Thymus (tissue), 11 donors: Measurements from ENCODE around the gene HPCAL4. TPM values are rescaled to one million over a fixed set of nuclear protein-coding genes. Genes with fewer than 3 reads are reported as not detected.

Experiments
- DNase-seq, 9 donors: peaks; one replicate each; pipeline ENCODE4 v3.0.0-alpha.2; 2013; ENCODE audit warnings: low spot score in 9 of 9, low read depth in 6 of 9, missing footprints in 1 of 9
- H3K27ac ChIP-seq, 2 donors: one replicate each; pipeline ENCODE4 v1.5.1; 2013; ENCODE audit warnings: control low read depth in 1 of 2, low read depth in 1 of 2, low read length in 1 of 2, mild to moderate bottlenecking in 1 of 2, moderate library complexity in 1 of 2
- H3K27me3 ChIP-seq, 2 donors: one replicate each; pipeline ENCODE4 v1.5.1; 2013; ENCODE audit warnings: low read length in 1 of 2; ENCODE audit not compliant: control insufficient read depth in 2 of 2, insufficient read depth in 1 of 2
- H3K36me3 ChIP-seq, 2 donors: one replicate each; pipeline ENCODE4 v1.5.1; 2013; ENCODE audit warnings: low read length in 1 of 2, mild to moderate bottlenecking in 1 of 2, moderate library complexity in 1 of 2; ENCODE audit not compliant: control insufficient read depth in 2 of 2, insufficient read depth in 2 of 2
- H3K4me1 ChIP-seq, 2 donors: one replicate each; pipeline ENCODE4 v1.5.1; 2013; ENCODE audit warnings: low read length in 2 of 2; ENCODE audit not compliant: control insufficient read depth in 2 of 2, insufficient read depth in 2 of 2
- H3K4me3 ChIP-seq, 2 donors: one replicate each; pipeline ENCODE4 v1.5.1; 2013; ENCODE audit warnings: low read length in 2 of 2, control low read depth in 1 of 2, mild to moderate bottlenecking in 1 of 2
- H3K9me3 ChIP-seq, 2 donors: one replicate each; pipeline ENCODE4 v1.5.1; 2013; ENCODE audit warnings: low read length in 1 of 2, mild to moderate bottlenecking in 1 of 2; ENCODE audit not compliant: control insufficient read depth in 2 of 2, insufficient read depth in 1 of 2
- WGBS: extraction: QIAGEN DNeasy Blood & Tissue Kit; methylation state at CpG from one replicate; pipeline ENCODE4 v1.1.7; 2013; 5-methylcytosine and 5-hydroxymethylcytosine counted together
- polyA plus RNA-seq: library from polyadenylated mRNA; stranded (reverse); fragments of 200-250 nt; gene quantifications from one replicate; pipeline ENCODE4 v1.2.3, GENCODE V29; 2013
- total RNA-seq: library from RNA; stranded (reverse); fragments of 120-200 nt; gene quantifications from one replicate; pipeline ENCODE4 v1.2.4, GENCODE V29; 2013
- donor health status: healthy.

Gene HPCAL4
- total and polyA plus RNA-seq, 2 donors, result 0.24 to 0.34 TPM

DNA sequence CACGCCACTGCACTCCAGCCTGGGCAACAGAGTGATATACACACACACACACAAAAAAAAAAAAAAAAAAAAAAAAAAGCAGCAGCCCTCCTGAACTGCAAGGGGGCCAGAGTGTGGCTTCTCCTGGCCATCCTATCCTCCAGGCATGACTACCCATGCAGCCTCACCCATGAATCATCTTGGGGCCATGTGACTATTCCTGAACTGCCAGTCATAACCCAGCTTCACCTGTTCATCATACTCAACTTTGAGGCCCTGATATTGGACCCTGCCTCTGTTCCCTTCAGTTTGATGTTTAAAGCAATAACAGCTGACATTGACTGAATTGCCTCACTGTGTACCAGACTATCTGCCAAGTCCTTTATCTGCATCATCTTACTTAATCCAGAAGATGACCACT lies 2.8 kb upstream of the HPCAL4 start:
- H3K9me3 ChIP-seq, result peaks cover 0 to 3% of the 10 kb centered on the region in 2 donors
- WGBS, result 94% methylated on average over 1 of the region's 1 CpG
- H3K27me3 ChIP-seq, result peaks cover 31 to 92% of the 10 kb centered on the region in 2 donors
- peaks cover 3 to 16% of the 10 kb centered on the region in 2 donors for H3K4me1 ChIP-seq
- no peak for DNase-seq
- no peak overlapping the region for H3K4me3 ChIP-seq
- no peak overlapping the region for H3K27ac ChIP-seq
- no peaks in the 10 kb centered on the region for H3K36me3 ChIP-seq

DNA sequence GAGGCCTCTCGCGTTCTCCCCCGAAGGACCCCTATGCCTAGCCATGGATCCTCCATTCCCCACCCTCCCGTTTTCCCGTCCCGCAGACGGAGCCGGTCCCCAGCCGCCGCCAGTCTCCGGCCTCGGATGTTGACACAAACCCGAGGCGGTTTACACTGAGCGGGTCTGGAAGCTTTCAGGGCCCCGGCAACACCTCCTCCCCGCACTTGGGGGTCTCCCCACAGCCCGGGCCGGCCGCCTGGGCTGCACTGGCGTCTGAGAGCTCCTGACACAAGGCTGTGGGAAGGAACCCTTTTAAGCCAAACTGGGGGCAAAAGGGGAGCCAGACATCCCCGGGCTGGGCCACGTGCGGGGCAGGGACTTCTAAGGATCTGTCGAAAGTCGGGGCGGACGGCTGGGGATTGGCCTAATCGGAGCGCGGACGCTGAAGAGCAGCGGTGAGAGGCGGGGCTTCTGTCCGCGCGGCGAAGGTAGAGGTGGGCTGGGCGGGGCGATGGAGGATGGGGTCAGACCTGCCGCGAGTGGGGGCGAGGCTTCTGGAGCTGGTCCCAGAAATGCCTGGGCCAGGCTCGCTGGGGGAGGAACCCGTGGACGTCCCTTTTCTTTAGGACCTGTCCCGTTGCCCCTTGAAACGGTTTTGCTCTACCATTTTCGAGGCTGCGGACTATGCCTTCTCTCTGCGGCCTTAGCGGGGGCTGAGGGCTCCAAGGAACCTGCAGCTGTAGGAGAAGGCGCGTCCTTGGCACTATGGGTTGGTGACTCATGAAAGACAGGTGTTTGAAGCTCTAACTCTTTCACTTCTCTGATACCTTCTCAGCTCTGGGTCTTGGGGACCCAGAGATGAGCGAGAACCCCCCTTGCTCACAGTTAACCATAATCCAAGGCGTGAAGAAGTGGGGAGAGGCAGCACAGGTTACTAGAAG lies 1.2 kb upstream of the HPCAL4 start:
- DNase-seq, result no peak
- H3K27ac ChIP-seq, result no peak overlapping the region
- peaks cover 31 to 93% of the 10 kb centered on the region in 2 donors for H3K27me3 ChIP-seq
- no peaks in the 10 kb centered on the region for H3K36me3 ChIP-seq
- H3K4me3 ChIP-seq, result no peak overlapping the region
- H3K4me1 ChIP-seq, result peaks cover 3 to 16% of the 10 kb centered on the region in 2 donors
- peaks cover 0 to 3% of the 10 kb centered on the region in 2 donors for H3K9me3 ChIP-seq
- WGBS, result 13% methylated on average over 56 of the region's 56 CpGs

DNA sequence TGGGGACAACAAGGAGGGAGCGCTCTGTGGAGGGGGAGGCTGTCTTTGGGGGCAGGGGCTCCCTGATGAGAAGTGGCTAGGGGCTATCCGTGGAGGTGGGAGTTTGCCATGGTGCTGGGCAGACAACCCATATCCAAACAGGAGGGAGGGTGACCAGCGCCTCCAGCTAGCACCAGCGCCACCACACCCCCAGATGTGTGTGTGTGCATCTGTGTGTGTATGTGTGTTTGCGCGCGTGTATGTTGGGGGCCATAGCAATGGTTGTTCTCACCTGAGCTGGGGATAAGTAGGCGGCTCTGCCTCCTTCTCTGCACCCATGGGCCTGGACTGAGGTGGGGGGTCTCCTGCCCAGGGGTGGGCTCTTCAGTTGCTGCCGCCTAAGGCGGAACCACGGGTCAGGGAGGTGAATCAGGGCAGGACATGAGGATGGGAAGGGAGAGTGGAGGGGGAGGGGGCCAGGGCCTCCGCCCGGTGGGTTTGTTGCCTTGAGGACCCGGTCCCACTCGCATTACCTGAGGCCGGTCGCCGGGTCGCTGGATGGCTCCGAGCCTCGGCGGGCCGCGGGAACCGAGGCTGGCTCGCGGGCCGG lies 345 bp downstream of the HPCAL4 start:
- Histone ChIP-seq H3K27ac (no peak overlapping the region), H3K4me3 (peak overlapping the region in 1 of 2 donors; percentile 42), H3K36me3 (no peaks in the 10 kb centered on the region), H3K27me3 (peaks cover 31 to 96% of the 10 kb centered on the region in 2 donors), H3K4me1 (peaks cover 3 to 16% of the 10 kb centered on the region in 2 donors), H3K9me3 (peaks cover 0 to 3% of the 10 kb centered on the region in 2 donors)
- no peak for DNase-seq
- 16% methylated on average over 28 of the region's 28 CpGs for WGBS

DNA sequence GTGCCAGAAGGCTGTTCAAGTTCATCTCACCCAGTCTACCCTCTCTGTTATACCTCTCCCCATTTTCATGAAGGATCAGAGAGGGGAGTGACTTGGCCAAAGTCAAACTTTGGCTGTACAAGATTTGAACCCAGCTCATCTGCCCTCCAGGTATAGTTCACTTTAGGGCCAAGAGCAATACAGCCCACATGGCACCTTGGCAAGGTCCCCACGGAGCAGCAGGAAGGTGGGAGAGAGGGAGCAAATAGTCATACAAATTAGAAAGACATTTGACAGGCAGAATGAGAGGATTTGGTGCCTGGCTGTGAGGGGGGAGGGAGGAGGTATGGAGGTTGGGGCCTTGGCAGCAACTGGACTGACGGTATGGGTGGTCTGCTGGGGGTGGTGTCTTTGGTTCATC lies 1.0 kb downstream of the HPCAL4 start:
- peaks cover 31 to 95% of the 10 kb centered on the region in 2 donors for H3K27me3 ChIP-seq
- 34% methylated on average over 2 of the region's 2 CpGs for WGBS
- H3K4me3 ChIP-seq, result no peak overlapping the region
- peaks cover 0 to 3% of the 10 kb centered on the region in 2 donors for H3K9me3 ChIP-seq
- H3K4me1 ChIP-seq, result peaks cover 3 to 16% of the 10 kb centered on the region in 2 donors
- no peaks in the 10 kb centered on the region for H3K36me3 ChIP-seq
- H3K27ac ChIP-seq, result no peak overlapping the region
- DNase-seq, result no peak

DNA sequence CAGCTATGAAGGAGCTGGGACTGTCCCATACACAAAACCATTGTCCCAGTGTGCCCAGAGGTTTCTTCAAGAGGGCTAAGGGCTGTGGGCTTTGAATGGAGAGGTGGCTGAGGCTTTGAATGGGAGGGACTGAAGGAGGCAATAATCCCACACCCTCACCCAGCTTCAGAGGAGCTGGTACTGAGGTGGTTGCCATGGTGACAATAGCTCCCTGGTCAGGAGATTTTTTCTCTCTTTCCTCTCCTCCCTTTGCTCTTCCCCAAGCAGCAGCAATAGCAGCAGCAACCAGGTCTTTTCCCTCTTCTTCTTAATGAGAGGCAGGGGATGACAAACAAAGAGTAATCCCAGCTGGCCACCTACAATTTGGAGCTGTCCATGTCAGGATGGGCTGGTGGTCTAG lies 1.6 kb downstream of the HPCAL4 start:
- Histone ChIP-seq H3K36me3 (no peaks in the 10 kb centered on the region), H3K4me1 (peaks cover 3 to 16% of the 10 kb centered on the region in 2 donors), H3K4me3 (no peak overlapping the region), H3K27me3 (peaks cover 35 to 95% of the 10 kb centered on the region in 2 donors), H3K9me3 (peaks cover 0 to 3% of the 10 kb centered on the region in 2 donors), H3K27ac (no peak overlapping the region)
- DNase-seq, result no peak

DNA sequence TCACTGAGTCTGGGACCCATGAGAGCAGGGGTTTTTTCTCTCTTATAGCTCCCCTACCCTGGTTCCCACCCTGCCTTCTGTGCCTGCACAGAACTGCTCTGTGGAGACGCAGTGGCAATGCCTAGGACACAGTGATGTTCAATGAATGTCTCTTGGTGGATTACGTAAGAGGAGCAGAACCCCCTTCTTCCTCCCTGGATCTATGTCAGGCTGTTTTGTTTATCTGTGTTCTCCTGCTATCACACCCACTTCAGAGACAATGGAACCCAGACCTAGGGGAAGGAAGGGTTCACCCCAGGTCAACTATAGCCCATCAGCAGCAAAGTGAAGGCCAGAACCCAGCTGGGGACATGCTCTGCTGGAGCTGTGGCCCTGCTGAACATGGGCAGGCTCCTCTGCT lies 2.0 kb downstream of the HPCAL4 start:
- no peak overlapping the region for H3K4me3 ChIP-seq
- no peaks in the 10 kb centered on the region for H3K36me3 ChIP-seq
- H3K27me3 ChIP-seq, result peaks cover 38 to 95% of the 10 kb centered on the region in 2 donors
- no peak overlapping the region for H3K27ac ChIP-seq
- DNase-seq, result no peak
- H3K9me3 ChIP-seq, result peaks cover 0 to 3% of the 10 kb centered on the region in 2 donors
- 87% methylated on average over 2 of the region's 2 CpGs for WGBS
- peaks cover 3 to 16% of the 10 kb centered on the region in 2 donors for H3K4me1 ChIP-seq

DNA sequence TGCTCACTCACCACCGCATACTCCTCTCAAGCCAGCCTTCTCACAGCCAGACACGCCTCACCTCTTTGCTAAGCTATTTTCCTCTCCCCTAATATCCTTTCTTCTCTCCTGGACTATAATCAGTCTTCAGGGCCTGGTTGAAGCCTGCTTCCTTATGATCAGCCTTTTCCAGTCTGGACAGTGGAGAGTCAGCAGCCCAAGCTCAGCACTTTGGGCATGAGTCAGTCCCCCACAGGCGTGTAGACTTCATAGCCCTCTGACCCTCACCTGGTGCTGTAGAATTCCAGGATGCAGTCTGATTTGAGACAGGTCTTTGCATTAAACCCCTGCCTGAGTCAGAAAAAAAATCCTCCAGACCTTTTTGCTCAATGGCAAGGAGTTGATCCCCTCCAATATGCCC lies 2.5 kb downstream of the HPCAL4 start:
- no peak overlapping the region for H3K27ac ChIP-seq
- H3K4me3 ChIP-seq, result no peak overlapping the region
- no peak for DNase-seq
- 79% methylated on average over 3 of the region's 3 CpGs for WGBS
- H3K9me3 ChIP-seq, result peaks cover 0 to 6% of the 10 kb centered on the region in 2 donors
- H3K36me3 ChIP-seq, result no peaks in the 10 kb centered on the region
- H3K27me3 ChIP-seq, result peaks cover 37 to 95% of the 10 kb centered on the region in 2 donors
- H3K4me1 ChIP-seq, result peaks cover 3 to 16% of the 10 kb centered on the region in 2 donors

DNA sequence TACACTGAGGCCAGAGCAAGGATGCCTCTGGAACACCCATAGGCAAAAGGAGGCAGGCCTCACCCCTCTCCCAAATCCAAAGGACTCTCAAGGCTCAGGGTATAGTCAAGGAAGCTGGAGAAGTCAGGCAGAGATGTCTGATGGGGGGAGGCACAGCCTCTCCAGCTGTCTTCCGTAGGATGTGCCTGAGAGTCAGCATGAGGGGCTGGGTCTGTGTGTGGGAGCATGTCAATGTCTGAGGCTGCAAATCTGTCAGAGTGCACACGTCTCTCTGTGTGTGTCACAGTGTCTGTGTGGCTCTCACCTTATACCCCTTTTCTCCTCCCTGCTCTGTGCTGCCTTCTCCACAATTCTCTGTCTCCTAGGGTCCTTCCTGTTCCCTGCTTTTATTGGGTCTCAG lies 4.0 kb downstream of the HPCAL4 start:
- Histone ChIP-seq H3K9me3 (peaks cover 0 to 8% of the 10 kb centered on the region in 2 donors), H3K27me3 (peaks cover 37 to 95% of the 10 kb centered on the region in 2 donors)
- 75% methylated on average over 2 of the region's 2 CpGs for WGBS

DNA sequence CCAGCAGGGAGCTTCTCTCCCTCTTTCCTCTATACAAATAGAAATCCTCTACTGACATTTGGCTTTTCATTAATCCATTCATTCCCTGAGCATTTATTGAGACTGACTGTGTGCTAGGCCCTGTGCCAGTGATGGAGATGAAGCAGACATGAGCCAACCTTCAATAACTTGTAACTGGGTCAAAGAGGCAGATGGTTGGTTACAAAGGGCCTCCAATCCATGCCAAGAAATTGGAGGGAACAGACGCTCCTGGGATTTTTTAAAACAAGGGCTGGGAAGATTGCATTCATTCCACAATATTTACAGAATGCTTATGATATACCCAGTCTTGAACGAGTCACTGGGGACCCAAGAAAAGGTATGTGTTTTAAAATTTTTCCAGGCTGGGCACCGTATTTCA lies 6.2 kb downstream of the HPCAL4 start:
- Histone ChIP-seq H3K4me1 (no peaks in the 10 kb centered on the region), H3K36me3 (no peaks in the 10 kb centered on the region), H3K4me3 (no peak overlapping the region), H3K9me3 (peaks cover 0 to 5% of the 10 kb centered on the region in 2 donors), H3K27ac (no peak overlapping the region), H3K27me3 (peaks cover 24 to 94% of the 10 kb centered on the region in 2 donors)
- DNase-seq, result no peak
- 92% methylated on average over 3 of the region's 3 CpGs for WGBS

More for the DNA sequence above, 4.0 kb downstream of the HPCAL4 start:
- Histone ChIP-seq H3K4me1 (peaks cover 3 to 14% of the 10 kb centered on the region in 2 donors), H3K4me3 (no peak overlapping the region), H3K36me3 (no peaks in the 10 kb centered on the region), H3K27ac (no peak overlapping the region)
- no peak for DNase-seq
